GM18951 (cell line): ENCODE measurements around the gene FAM53A.

Experiments used
- POLR2A ChIP-seq: IDR thresholded peaks from 4 replicates; pipeline ENCODE4 v1.6.1; 2011; ENCODE audit warnings: mild to moderate bottlenecking; ENCODE audit not compliant: insufficient read length, insufficient read depth; ENCODE audit errors: extremely low read depth
- in situ Hi-C: fragments of 300-500 bp; cut with MboI; formaldehyde crosslinking; loops from one replicate; pipeline ENCODE4 v1.12.0; 2022; ENCODE audit warnings: low sequenced_read_pairs, mixed read lengths, inconsistent platforms; ENCODE audit not compliant: unreplicated experiment

The FAM53A gene

GRCh38 chr4:1628892-1629698 lies 55.0 kb downstream of the FAM53A start:
- TF ChIP-seq POLR2A: no peak
- in situ Hi-C loops: no loop called here

- in situ Hi-C loops: no loop called here
- TF ChIP-seq POLR2A: no peak
Measured at GRCh38 chr4:1627417-1628313, 56.4 kb downstream of the FAM53A start.

DNA sequence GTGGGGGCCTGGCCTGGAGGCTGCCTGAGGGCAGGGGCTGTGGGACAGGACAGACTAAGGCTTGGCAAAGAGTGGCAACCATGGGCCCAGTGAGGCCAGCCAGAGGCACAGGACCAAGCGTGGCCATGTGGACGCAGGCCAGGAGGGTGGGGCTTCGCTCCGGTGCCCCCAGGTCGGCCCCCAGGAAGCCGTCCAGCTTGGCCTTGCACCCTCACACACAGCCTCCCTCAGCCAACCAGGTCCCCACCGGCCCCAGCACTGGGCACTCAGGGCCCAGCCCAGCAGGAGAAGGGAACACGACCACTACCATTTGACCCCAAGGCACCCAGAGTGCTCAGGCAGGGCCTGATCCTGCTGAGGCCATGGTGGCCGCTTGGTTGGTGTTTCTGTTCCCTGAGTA lies 57.2 kb downstream of the FAM53A start:
- TF ChIP-seq POLR2A: no peak
- in situ Hi-C loops: no loop called here

- TF ChIP-seq POLR2A: no peak
- in situ Hi-C loops: no loop called here
Measured at GRCh38 chr4:1626151-1626550, 58.0 kb downstream of the FAM53A start.

DNA sequence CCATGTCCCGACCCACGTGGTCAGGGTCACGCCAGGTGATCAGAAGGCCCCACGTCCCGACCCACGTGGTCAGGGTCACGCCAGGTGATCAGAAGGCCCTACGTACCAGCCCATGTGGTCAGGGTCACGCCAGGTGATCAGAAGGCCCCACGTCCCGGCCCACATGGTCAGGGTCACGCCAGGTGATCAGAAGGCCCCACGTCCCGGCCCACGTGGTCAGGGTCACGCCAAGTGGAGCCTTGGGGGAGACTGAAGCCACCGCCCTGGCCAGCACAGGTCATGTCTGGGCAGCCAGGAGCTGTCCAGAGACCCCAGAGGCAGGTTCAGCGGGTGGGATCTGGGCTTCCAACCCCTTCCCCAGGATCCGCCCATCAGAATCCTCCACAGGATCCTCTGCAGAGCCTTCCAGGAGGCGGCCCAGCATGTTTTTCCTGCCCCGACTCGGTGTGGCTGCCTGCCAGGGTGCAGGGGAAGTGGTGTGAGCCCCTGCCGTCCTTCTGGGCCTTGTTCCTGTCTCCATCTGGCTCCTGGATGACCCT lies 58.4 kb downstream of the FAM53A start:
- no peak for TF ChIP-seq POLR2A
- in situ Hi-C loops: no loop called here

GRCh38 chr4:1624519-1624910 lies 59.6 kb downstream of the FAM53A start:
- TF ChIP-seq POLR2A: no peak
- in situ Hi-C loops: no loop called here

- in situ Hi-C loops: no loop called here
- TF ChIP-seq POLR2A: no peak
Measured at GRCh38 chr4:1623821-1624518, 60.1 kb downstream of the FAM53A start.

DNA sequence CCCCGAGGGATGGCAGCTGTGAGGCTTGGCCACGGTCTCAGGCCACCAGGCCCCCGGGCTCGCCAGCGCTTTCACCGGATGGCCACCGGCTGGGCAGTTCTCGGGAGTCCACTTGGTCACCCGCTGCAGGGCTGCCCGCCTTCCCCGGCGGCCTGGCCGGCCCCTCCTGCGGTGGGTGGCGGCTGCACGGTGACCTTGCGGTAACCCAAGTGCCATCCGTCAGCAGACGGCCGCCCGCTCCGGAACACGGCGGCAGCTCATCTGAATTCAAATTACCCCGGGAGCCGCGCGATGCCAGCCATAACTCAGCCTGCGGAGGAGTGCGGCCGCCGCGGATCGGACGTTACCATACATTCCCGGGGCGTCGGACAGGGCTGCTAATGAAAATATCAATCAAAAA lies 60.7 kb downstream of the FAM53A start:
- in situ Hi-C loops: no loop called here
- no peak for TF ChIP-seq POLR2A

DNA sequence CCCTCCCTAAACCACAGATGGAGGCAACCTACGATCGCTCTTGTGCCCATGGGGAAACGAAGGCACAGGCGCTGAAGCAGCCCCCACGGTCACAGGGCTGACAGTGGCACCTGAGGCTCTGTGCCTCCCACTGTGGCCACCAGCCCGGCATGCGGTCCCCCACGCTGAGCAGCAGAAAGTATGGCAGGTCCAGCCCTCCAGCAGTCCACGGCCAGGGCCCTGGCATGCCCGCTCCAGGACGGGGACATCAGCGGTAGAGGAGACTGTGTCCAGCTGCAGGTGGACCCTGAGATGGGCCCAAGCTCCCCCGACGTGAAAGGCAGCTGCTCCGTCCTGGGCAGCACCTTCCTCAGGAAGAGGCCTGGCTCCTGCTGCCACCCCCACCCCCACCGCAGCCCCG lies 61.2 kb downstream of the FAM53A start:
- TF ChIP-seq POLR2A: no peak
- in situ Hi-C loops: no loop called here

DNA sequence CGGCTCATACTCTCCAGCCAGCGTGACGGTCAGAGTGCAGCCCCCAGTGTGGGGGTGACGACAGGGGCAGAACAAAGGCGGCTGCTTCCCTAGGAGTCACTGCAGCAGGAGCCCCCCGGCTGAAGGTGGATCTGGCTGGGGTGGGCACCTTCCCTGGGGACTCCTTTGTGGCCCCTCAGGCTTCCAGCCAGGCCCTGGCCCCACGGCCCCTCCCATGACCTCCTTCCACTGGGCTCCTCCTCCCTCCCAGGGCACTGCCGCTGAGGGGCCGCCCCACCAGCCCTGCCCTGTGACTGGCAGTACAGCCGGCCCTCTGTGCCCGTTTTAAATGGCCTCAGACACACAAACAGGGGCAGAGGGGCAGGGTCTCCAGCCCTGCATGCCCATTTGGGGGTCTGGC lies 61.9 kb downstream of the FAM53A start:
- no peak for TF ChIP-seq POLR2A
- in situ Hi-C loops: no loop called here

DNA sequence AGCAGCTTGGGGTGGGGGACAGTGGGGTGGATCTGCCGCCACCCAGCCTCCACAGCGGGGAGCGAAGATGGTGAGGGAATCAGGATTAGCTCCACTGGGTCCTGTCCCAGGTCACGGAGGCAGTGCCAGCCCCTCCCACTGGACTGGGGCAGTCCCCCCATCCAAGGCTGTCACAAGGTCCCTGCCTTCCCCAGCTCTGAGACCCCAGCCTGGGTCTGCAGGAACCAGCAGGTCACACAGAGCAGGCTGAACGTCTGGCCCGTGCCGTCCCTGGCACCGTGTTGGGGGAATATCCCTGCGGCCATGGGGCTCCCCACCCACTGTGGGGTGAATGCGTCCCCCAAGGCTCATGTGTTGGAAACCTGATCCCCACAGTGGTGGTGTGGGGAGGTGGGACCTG lies 62.6 kb downstream of the FAM53A start:
- in situ Hi-C loops: no loop called here
- no peak for TF ChIP-seq POLR2A

DNA sequence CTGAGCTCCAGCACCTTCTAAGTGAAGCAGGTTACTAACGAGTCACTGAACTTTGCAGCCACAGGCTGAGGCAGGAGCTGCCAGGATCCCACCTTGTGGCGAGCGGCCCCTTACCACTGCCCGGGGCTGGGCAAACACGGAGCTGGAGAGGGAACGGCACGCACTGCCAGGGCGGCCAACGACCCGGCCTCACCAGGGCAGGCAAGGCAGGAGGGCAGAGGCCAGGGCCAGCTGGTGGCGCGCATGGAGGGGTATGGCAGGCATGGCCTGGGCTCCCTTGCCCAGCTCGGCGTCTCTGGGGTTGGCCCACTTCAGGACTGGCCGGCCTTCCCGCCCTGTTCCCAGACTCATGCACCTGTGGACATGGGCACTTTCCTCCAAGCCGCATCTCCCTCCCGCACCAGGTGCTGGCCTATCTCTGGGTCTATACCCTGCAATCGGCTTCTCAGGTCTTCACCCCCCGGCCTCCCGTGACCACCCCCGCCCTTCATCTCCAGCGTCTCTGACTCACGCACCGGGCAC lies 64.9 kb downstream of the FAM53A start:
- no peak for TF ChIP-seq POLR2A
- in situ Hi-C loops: no loop called here

- TF ChIP-seq POLR2A: no peak
- in situ Hi-C loops: no loop called here
Measured at GRCh38 chr4:1618438-1618837, 65.7 kb downstream of the FAM53A start.
